ENCODE data around the gene NUP153. TPM values are rescaled to one million over a fixed set of nuclear protein-coding genes. Genes with fewer than 3 reads are reported as not detected.

Gene NUP153
- total and polyA plus RNA-seq, 2 donors from 2014 or later: 4.9 to 31.3 TPM

DNA sequence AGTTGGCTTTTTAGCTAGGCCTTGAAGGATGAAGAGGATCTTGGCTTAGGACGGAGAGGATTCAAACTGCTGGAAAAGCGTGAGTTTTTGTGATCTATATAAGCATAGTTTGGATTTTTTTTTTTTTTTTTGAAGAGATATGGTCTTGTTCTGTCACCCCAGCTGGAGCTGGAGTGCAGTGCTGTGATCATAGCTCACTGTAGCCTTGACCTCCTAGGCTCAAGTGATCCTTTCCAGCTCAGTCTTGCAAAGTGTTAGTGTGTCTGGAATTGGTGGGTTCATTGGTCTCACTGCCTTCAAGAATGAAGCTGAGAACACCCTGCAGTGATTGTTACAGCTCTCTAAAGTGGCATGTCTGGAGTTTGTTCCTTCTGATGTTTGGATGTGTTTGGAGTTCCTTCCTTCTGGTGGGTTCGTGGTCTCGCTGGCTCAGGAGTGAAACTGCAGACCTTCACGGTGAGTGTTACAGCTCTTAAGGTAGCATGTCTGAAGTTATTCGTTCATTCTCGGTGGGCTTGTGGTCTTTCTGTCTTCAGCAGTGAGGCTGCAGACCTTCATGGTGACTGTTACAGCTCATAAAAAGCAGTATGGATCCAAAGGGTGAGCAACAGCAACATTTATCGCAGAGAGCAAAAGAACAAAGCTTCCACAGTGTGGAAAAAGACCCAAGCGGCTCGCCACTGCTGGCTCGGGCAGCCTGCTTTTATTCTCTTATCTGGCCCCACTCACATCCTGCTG, 37.5 kb upstream of the NUP153 start:
- TF ChIP-seq, protein P1, sequence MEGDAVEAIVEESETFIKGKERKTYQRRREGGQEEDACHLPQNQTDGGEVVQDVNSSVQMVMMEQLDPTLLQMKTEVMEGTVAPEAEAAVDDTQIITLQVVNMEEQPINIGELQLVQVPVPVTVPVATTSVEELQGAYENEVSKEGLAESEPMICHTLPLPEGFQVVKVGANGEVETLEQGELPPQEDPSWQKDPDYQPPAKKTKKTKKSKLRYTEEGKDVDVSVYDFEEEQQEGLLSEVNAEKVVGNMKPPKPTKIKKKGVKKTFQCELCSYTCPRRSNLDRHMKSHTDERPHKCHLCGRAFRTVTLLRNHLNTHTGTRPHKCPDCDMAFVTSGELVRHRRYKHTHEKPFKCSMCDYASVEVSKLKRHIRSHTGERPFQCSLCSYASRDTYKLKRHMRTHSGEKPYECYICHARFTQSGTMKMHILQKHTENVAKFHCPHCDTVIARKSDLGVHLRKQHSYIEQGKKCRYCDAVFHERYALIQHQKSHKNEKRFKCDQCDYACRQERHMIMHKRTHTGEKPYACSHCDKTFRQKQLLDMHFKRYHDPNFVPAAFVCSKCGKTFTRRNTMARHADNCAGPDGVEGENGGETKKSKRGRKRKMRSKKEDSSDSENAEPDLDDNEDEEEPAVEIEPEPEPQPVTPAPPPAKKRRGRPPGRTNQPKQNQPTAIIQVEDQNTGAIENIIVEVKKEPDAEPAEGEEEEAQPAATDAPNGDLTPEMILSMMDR (IDR thresholded peaks at IDR 0.05; ENCODE audit: borderline replicate concordance, extremely low read depth, insufficient read depth): no peak
- FAIRE-seq (no peak), DNase-seq (no peak)
- no peak overlapping the region for H3K9ac ChIP-seq (ENCODE audit: low read length in 3 of 3)
- H3K9me3 ChIP-seq (ENCODE audit: control insufficient read depth in 2 of 3, insufficient read depth in 1 of 3, low read length in 3 of 3): no peaks in the 10 kb centered on the region
- H3K27ac ChIP-seq (ENCODE audit: low read depth in 2 of 2, low read length in 2 of 2): no peak overlapping the region
- H3K4me3 ChIP-seq (ENCODE audit: low read length in 3 of 3): no peak overlapping the region
- H3K27me3 ChIP-seq (ENCODE audit: control insufficient read depth, insufficient read depth, low read length): no peaks in the 10 kb centered on the region
- intact Hi-C loops (cut with DNase I): no loop called here
- no peaks in the 10 kb centered on the region for H3K4me1 ChIP-seq (ENCODE audit: control insufficient read depth in 2 of 3, insufficient read depth in 2 of 3, low read depth in 1 of 3, low read length in 3 of 3)
- no peaks in the 10 kb centered on the region for H3K36me3 ChIP-seq (ENCODE audit: control insufficient read depth in 2 of 3, insufficient read depth in 3 of 3, low read length in 3 of 3)

DNA sequence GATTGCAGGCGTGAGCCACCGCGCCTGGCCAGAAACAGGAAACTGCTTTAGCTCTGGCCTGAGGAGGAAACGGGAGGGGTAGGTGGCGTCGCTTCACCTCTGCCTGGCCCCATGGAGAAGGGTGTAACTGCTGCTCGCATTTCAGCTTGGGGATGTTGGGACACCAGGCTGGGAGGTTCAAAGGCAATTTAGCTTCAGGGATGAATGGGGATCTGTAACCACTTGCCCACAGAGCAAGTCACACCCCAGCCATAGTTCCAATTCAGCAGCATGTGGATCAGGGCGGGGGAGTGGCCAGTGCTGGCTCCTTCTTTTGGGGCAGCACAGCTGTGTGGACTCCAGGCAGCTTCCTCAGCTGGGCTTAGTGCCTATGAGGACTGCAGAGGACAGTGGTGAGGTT, 34.8 kb upstream of the NUP153 start:
- intact Hi-C loops (cut with DNase I): no loop called here
- Histone ChIP-seq H3K36me3 (ENCODE audit: control insufficient read depth in 2 of 3, insufficient read depth in 3 of 3, low read length in 3 of 3) (no peaks in the 10 kb centered on the region), H3K27ac (ENCODE audit: low read depth in 2 of 2, low read length in 2 of 2) (no peak overlapping the region), H3K27me3 (ENCODE audit: control insufficient read depth, insufficient read depth, low read length) (no peaks in the 10 kb centered on the region), H3K4me1 (ENCODE audit: control insufficient read depth in 2 of 3, insufficient read depth in 2 of 3, low read depth in 1 of 3, low read length in 3 of 3) (no peaks in the 10 kb centered on the region), H3K9ac (ENCODE audit: low read length in 3 of 3) (no peak overlapping the region), H3K9me3 (ENCODE audit: control insufficient read depth in 2 of 3, insufficient read depth in 1 of 3, low read length in 3 of 3) (peaks cover 0 to 16% (median 6%) of the 10 kb centered on the region in 3 donors), H3K4me3 (ENCODE audit: low read length in 3 of 3) (no peak overlapping the region)
- FAIRE-seq: no peak
- TF ChIP-seq, protein P1 (IDR thresholded peaks at IDR 0.05; ENCODE audit: borderline replicate concordance, extremely low read depth, insufficient read depth): no peak
- DNase-seq: no peak

DNA sequence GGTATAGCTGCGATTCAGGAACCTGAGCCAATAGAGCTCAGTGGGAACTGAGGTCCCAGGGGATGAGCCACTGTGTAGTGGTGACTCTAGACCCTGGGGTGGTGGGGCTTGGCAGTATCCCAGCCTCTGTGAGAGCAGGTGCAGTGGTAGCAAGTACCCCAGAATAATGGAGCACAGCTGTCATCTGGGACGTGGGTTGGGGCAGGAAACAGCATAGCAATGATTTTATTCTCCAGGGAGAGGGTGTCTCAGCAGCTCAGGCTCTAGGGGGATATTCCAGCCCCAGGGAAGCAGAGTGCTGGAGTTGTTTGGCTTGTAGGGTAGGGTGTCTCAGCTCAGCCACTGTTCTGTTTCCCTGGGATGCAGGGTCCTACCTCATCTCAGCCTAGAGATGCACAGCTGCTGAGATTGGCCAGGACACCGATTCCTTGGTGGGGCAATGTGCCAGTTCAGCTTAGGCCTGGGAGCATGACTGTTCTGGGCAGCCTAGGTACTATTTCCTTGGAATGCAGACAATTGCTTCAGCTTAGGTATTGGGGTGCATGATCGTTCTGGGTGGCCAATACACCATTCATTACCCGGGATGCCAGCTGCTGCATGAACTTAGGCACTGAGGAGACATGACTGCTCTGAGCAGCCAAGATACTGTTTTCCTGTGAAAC, 34.0 kb upstream of the NUP153 start:
- FAIRE-seq (no peak), DNase-seq (no peak)
- intact Hi-C loops (cut with DNase I): no loop called here
- no peak overlapping the region for H3K9ac ChIP-seq (ENCODE audit: low read length in 3 of 3)
- H3K27ac ChIP-seq (ENCODE audit: low read depth in 2 of 2, low read length in 2 of 2): no peak overlapping the region
- H3K27me3 ChIP-seq (ENCODE audit: control insufficient read depth, insufficient read depth, low read length): no peaks in the 10 kb centered on the region
- H3K4me3 ChIP-seq (ENCODE audit: low read length in 3 of 3): no peak overlapping the region
- no peaks in the 10 kb centered on the region for H3K4me1 ChIP-seq (ENCODE audit: control insufficient read depth in 2 of 3, insufficient read depth in 2 of 3, low read depth in 1 of 3, low read length in 3 of 3)
- no peaks in the 10 kb centered on the region for H3K36me3 ChIP-seq (ENCODE audit: control insufficient read depth in 2 of 3, insufficient read depth in 3 of 3, low read length in 3 of 3)
- TF ChIP-seq, protein P1 (IDR thresholded peaks at IDR 0.05; ENCODE audit: borderline replicate concordance, extremely low read depth, insufficient read depth): no peak
- H3K9me3 ChIP-seq (ENCODE audit: control insufficient read depth in 2 of 3, insufficient read depth in 1 of 3, low read length in 3 of 3): peaks cover 0 to 16% (median 6%) of the 10 kb centered on the region in 3 donors

Measured in kidney (tissue), 14 donors.